Activated CD4-positive, alpha-beta T cell treated with anti-CD3 and anti-CD28 coated beads, Interleukin-2, amount 10 ng/mL, durations not matched to agents 7 days and 5 days (primary cell): ENCODE measurements around the gene SAMD8. TPM values are rescaled to one million over a fixed set of nuclear protein-coding genes. Genes with fewer than 3 reads are reported as not detected.

Experiments
- CTCF ChIA-PET: fragments of 350-600 bp; sonication (Branson Sonifier 250); formaldehyde crosslinking; loops from one replicate; lab custom pipeline; 2021; ENCODE audit warnings: antibody characterized with exemption; lab: Charles Lee
- POLR2A ChIA-PET: fragments of 350-600 bp; sonication (Branson Sonifier 250); formaldehyde crosslinking; loops from one replicate; lab custom pipeline; 2021; ENCODE audit warnings: antibody characterized with exemption; lab: Charles Lee
- DNase-seq: peaks from one replicate; pipeline ENCODE4 v3.0.0-alpha.2; 2020
- H3K27ac Mint-ChIP-seq: one replicate; pipeline ENCODE4 v1.8.0; 2021; ENCODE audit warnings: mild to moderate bottlenecking, moderate library complexity, mixed read lengths
- H3K27me3 Mint-ChIP-seq: one replicate; pipeline ENCODE4 v1.8.0; 2021; ENCODE audit warnings: mixed read lengths
- H3K36me3 Mint-ChIP-seq: one replicate; pipeline ENCODE4 v1.8.0; 2021; ENCODE audit warnings: low read depth, mixed read lengths
- H3K4me1 Mint-ChIP-seq: one replicate; pipeline ENCODE4 v1.8.0; 2021; ENCODE audit warnings: mixed read lengths
- H3K4me3 Mint-ChIP-seq: one replicate; pipeline ENCODE4 v1.8.0; 2021; ENCODE audit warnings: mild to moderate bottlenecking, moderate library complexity, mixed read lengths
- H3K9me3 Mint-ChIP-seq: one replicate; pipeline ENCODE4 v1.8.0; 2021; ENCODE audit warnings: mixed read lengths
- total RNA-seq, 2 experiments: library from RNA; stranded (reverse); gene quantifications; one replicate each; pipeline ENCODE4 v1.2.3, GENCODE V29; 2021

SAMD8 gene
- total RNA-seq, 2 experiments from 2014 or later, result 12.9 to 13.3 TPM

DNA sequence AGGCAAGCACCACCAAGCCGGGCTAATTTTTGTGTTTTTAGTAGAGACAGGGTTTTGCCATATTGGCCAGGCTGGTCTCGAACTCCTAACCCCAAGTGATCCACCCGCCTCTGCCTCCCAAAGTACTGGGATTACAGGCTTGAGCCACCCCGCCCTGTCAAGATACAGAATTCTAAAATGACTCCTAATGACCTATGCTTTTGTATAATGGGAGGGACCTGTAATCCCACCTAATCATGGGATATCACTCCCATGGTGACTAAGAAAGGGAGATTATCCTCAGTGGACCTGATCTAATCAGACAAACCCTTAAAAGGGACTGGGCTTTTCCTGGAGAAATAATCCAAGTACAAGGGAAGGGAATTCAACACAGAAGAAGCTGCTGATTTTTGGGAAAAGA lies 28.8 kb downstream of the SAMD8 start:
- POLR2A ChIA-PET, result no interaction called here
- Mint-ChIP-seq H3K9me3 (no peaks in the 10 kb centered on the region), H3K4me1 (peaks cover 40% of the 10 kb centered on the region), H3K36me3 (no peaks in the 10 kb centered on the region), H3K27ac (no peak overlapping the region), H3K27me3 (no peaks in the 10 kb centered on the region), H3K4me3 (no peak overlapping the region)
- CTCF ChIA-PET, result no interaction called here
- DNase-seq, result no peak

- Mint-ChIP-seq H3K4me3 (no peak overlapping the region), H3K4me1 (peaks cover 27% of the 10 kb centered on the region)
- CTCF ChIA-PET, result interaction anchor here (0.6 kb wide), 1 partner anchor 114 kb away, joined by 3 read pairs; no protein-coding TSS in a partner anchor
Observed at GRCh38 chr10:75143353-75143752, 31.9 kb downstream of the SAMD8 start.

DNA sequence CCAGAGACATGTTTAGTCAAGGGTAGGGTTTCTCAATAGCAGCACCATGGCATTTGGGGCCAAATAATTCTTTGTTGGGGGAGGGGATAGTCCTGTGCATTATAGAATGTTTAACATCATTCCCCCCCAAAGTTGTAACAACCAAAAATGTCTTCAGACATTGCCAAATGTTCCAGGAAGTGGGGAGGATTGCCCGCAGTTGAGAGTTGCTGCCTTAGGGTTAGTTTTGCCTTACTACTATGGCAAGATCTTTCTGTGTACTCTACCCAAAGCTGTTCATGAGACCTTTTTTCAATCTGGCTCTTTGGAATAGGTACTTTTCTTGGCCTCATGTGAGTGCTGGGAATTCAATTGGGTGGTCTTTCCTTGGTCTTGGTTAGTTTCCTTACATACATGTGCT lies 34.1 kb downstream of the SAMD8 start:
- Mint-ChIP-seq H3K36me3 (peaks cover 6% of the 10 kb centered on the region), H3K4me1 (peaks cover 26% of the 10 kb centered on the region), H3K4me3 (no peak overlapping the region), H3K27ac (no peak overlapping the region), H3K9me3 (no peaks in the 10 kb centered on the region), H3K27me3 (no peaks in the 10 kb centered on the region)
- POLR2A ChIA-PET, result no interaction called here
- CTCF ChIA-PET, result interaction anchor here (0.5 to 1.6 kb wide), 5 partner anchors 11 to 885 kb away, joined by 3 read pairs; no protein-coding TSS in a partner anchor
- peak; percentile 8 for DNase-seq

More at GRCh38 chr10:75143353-75143752, 31.9 kb downstream of the SAMD8 start:
- POLR2A ChIA-PET, result no interaction called here
- no peaks in the 10 kb centered on the region for H3K27me3 Mint-ChIP-seq
- no peak for DNase-seq
- no peaks in the 10 kb centered on the region for H3K9me3 Mint-ChIP-seq
- H3K27ac Mint-ChIP-seq, result peak overlapping the region; percentile 42
- H3K36me3 Mint-ChIP-seq, result peaks cover 2% of the 10 kb centered on the region

DNA sequence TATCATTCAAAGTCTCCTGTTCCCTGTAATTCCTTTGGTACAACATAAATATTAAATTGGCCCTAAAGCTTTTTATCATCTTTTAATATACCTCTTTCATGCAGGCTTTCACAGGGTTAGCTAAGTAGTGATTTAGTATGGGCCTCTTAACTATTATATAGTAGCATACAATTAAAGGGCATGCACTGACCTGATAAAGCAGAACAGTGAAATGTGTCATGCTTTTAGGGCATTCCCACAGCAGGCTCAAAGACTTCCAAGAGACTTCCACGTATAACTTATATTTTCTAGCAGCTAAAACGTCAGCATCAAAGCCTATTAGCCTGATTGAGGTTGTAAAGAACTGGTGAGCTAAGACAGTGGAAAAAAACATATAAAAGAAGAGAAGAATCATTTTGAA lies 35.3 kb downstream of the SAMD8 start:
- H3K4me1 Mint-ChIP-seq, result peaks cover 26% of the 10 kb centered on the region
- no peak overlapping the region for H3K27ac Mint-ChIP-seq
- POLR2A ChIA-PET, result no interaction called here

GRCh38 chr10:75150656-75151055 lies 39.2 kb downstream of the SAMD8 start:
- Mint-ChIP-seq H3K27ac (no peak overlapping the region), H3K36me3 (peaks cover 29% of the 10 kb centered on the region), H3K4me3 (no peak overlapping the region), H3K27me3 (no peaks in the 10 kb centered on the region), H3K9me3 (no peaks in the 10 kb centered on the region), H3K4me1 (peaks cover 5% of the 10 kb centered on the region)
- ChIA-PET POLR2A (no interaction called here), CTCF (interaction anchor here (0.9 kb wide), 1 partner anchor 13 kb away, joined by 3 read pairs; no protein-coding TSS in a partner anchor)
- DNase-seq, result no peak

More for the DNA sequence above, 35.3 kb downstream of the SAMD8 start:
- no peaks in the 10 kb centered on the region for H3K9me3 Mint-ChIP-seq
- DNase-seq, result no peak
- no peak overlapping the region for H3K4me3 Mint-ChIP-seq
- H3K27me3 Mint-ChIP-seq, result no peaks in the 10 kb centered on the region
- CTCF ChIA-PET, result interaction anchor here (0.7 to 1.6 kb wide), 3 partner anchors 9 to 257 kb away, joined by 3 to 5 read pairs (median 4); no protein-coding TSS in a partner anchor
- H3K36me3 Mint-ChIP-seq, result peaks cover 13% of the 10 kb centered on the region

DNA sequence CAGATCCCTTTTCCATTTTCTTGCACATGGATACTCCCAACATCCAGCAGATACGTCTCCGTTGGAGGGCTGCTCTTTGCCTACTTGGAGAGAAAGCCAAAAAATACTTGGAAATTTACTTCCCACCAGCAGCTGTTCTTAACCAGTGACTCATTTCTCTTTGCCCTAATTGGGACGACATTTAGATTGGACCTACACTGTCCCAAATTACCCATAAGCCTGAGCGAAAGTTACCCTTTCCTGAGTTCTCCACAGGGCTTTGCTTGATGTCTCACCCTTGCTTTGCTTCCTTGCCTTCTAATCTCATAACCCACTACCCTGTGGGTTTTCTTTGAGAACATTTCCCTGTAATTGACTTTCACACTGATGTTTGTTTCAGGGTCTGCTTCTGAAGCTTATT lies 48.1 kb downstream of the SAMD8 start:
- Mint-ChIP-seq H3K27me3 (no peaks in the 10 kb centered on the region), H3K4me1 (peaks cover 20% of the 10 kb centered on the region), H3K27ac (peak overlapping the region; percentile 60), H3K9me3 (peaks cover 5% of the 10 kb centered on the region), H3K36me3 (peaks cover 15% of the 10 kb centered on the region), H3K4me3 (no peak overlapping the region)
- no peak for DNase-seq
- POLR2A ChIA-PET, result no interaction called here
- CTCF ChIA-PET, result interaction anchor here (0.6 to 1.4 kb wide), 3 partner anchors 14 to 112 kb away, joined by 3 read pairs; no protein-coding TSS in a partner anchor

GRCh38 chr10:75165684-75166622 lies 54.5 kb downstream of the SAMD8 start:
- ChIA-PET CTCF (interaction anchor here (0.9 to 1.9 kb wide), 8 partner anchors 11 to 70 kb away, joined by 3 to 8 read pairs (median 4); partner anchors contain the start of gene COMTD1), POLR2A (interaction anchor here (0.6 kb wide), 1 partner anchor 65 kb away, joined by 5 read pairs; no protein-coding TSS in a partner anchor)
- peak overlapping the region; percentile 95 for H3K27ac Mint-ChIP-seq
- no peaks in the 10 kb centered on the region for H3K9me3 Mint-ChIP-seq
- H3K4me3 Mint-ChIP-seq, result peak overlapping the region; percentile 70
- H3K36me3 Mint-ChIP-seq, result peaks cover 33% of the 10 kb centered on the region
- H3K4me1 Mint-ChIP-seq, result peaks cover 47% of the 10 kb centered on the region
- H3K27me3 Mint-ChIP-seq, result no peaks in the 10 kb centered on the region
- DNase-seq, result peak; percentile 53

GRCh38 chr10:75166623-75166972 lies 55.1 kb downstream of the SAMD8 start:
- Mint-ChIP-seq H3K36me3 (peaks cover 33% of the 10 kb centered on the region), H3K27me3 (no peaks in the 10 kb centered on the region), H3K4me3 (peak overlapping the region; percentile 70), H3K9me3 (no peaks in the 10 kb centered on the region), H3K27ac (peak overlapping the region; percentile 95), H3K4me1 (peaks cover 44% of the 10 kb centered on the region)
- no peak for DNase-seq
- ChIA-PET CTCF (interaction anchor here (0.6 to 1.9 kb wide), 8 partner anchors 12 to 69 kb away, joined by 3 to 8 read pairs (median 4); partner anchors contain the start of gene COMTD1), POLR2A (interaction anchor here (0.6 kb wide), 1 partner anchor 64 kb away, joined by 5 read pairs; no protein-coding TSS in a partner anchor)

- no peak overlapping the region for H3K4me3 Mint-ChIP-seq
- DNase-seq, result no peak
- ChIA-PET POLR2A (no interaction called here), CTCF (interaction anchor here (1.2 kb wide), 1 partner anchor 20 kb away, joined by 3 read pairs; no protein-coding TSS in a partner anchor)
- H3K4me1 Mint-ChIP-seq, result peaks cover 41% of the 10 kb centered on the region
- H3K27ac Mint-ChIP-seq, result peak overlapping the region; percentile 22
- peaks cover 34% of the 10 kb centered on the region for H3K36me3 Mint-ChIP-seq
- H3K27me3 Mint-ChIP-seq, result no peaks in the 10 kb centered on the region
- H3K9me3 Mint-ChIP-seq, result no peaks in the 10 kb centered on the region
Observed at GRCh38 chr10:75168275-75168674, 56.8 kb downstream of the SAMD8 start.

DNA sequence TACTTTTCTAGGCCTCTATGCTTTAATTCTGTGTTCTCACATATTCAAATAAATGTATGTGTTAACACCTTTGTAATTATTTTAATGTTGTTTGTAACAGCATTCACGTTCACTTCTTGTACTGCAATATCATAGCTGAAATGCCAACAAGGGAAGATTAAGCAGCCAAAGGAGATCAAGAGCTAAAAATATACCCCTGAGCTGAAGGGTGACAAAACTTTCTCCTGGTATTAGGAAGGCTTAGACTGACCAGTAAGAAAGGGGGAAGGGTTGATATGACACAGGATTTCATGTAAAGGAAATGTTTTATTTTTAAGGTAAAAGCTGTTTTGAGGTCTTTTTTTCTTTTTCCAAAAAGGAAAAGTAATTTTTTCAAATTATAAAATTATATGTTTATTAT lies 58.8 kb downstream of the SAMD8 start:
- H3K9me3 Mint-ChIP-seq, result no peaks in the 10 kb centered on the region
- H3K4me3 Mint-ChIP-seq, result no peak overlapping the region
- peaks cover 37% of the 10 kb centered on the region for H3K36me3 Mint-ChIP-seq
- no peak for DNase-seq
- H3K4me1 Mint-ChIP-seq, result peaks cover 34% of the 10 kb centered on the region
- ChIA-PET CTCF (interaction anchor here (1.1 kb wide), 1 partner anchor 65 kb away, joined by 3 read pairs; the partner anchor contains the start of gene COMTD1), POLR2A (no interaction called here)
- no peak overlapping the region for H3K27ac Mint-ChIP-seq
- no peaks in the 10 kb centered on the region for H3K27me3 Mint-ChIP-seq

DNA sequence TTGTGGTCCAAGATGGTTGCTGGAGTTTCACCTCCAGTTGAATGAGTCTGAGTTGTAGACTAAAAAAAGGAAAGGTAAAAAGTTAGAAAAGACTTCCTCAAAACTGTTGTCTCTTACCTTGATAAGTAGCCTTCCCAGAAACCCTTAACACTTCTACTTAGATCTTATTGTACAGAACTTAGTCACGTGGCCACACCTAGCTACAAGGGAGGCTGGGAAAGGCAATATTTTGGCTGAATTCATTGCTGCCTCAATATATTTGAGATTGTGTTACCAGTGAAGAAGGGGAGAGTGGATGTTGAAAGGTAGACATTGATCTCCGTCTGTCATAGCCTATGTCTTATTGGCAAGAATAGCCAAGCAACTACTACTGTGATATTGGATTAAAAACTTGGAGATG lies 63.6 kb downstream of the SAMD8 start:
- DNase-seq, result no peak
- H3K36me3 Mint-ChIP-seq, result peaks cover 36% of the 10 kb centered on the region
- no peaks in the 10 kb centered on the region for H3K27me3 Mint-ChIP-seq
- ChIA-PET CTCF (interaction anchor here (1.0 kb wide), 1 partner anchor 13 kb away, joined by 4 read pairs; no protein-coding TSS in a partner anchor), POLR2A (no interaction called here)
- H3K27ac Mint-ChIP-seq, result no peak overlapping the region
- H3K4me3 Mint-ChIP-seq, result no peak overlapping the region
- peaks cover 25% of the 10 kb centered on the region for H3K4me1 Mint-ChIP-seq
- no peaks in the 10 kb centered on the region for H3K9me3 Mint-ChIP-seq

DNA sequence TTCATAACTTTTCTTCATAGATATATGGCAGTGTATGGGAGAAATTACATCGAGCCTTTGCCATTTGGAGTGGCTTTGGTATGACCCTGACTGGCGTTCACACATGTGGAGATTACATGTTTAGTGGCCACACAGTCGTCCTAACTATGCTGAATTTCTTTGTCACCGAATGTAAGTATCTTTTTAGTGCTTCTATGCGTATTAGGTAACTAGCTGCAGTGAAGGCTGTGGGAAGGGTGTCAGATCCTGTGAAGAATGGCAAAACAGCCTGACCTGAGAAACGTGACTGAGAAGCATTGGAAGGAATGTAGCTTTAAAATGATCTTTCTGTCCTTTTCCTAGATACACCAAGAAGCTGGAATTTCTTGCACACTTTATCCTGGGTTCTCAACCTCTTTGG lies 64.6 kb downstream of the SAMD8 start:
- Mint-ChIP-seq H3K4me1 (peaks cover 26% of the 10 kb centered on the region), H3K9me3 (no peaks in the 10 kb centered on the region), H3K27me3 (no peaks in the 10 kb centered on the region), H3K27ac (no peak overlapping the region), H3K4me3 (no peak overlapping the region), H3K36me3 (peaks cover 34% of the 10 kb centered on the region)
- no peak for DNase-seq
- CTCF ChIA-PET, result interaction anchor here (1.5 kb wide), 1 partner anchor 60 kb away, joined by 5 read pairs; the partner anchor contains the start of gene COMTD1
- POLR2A ChIA-PET, result no interaction called here
